ENCODE data around the gene PSMD2.

PSMD2 gene

GRCh38 chr3:184317201-184317600 is 18.2 kb downstream of the PSMD2 start:
- no peak for DNase-seq (ENCODE audit: low read depth)

GRCh38 chr3:184320104-184320445 is 21.0 kb downstream of the PSMD2 start:
- peak; percentile 89 for DNase-seq (ENCODE audit: low read depth)

GRCh38 chr3:184321666-184322065 is 22.6 kb downstream of the PSMD2 start:
- DNase-seq (ENCODE audit: low read depth), result no peak

GRCh38 chr3:184322731-184323487 is 23.9 kb downstream of the PSMD2 start:
- DNase-seq (ENCODE audit: low read depth), result no peak

GRCh38 chr3:184323696-184324095 is 24.7 kb downstream of the PSMD2 start:
- DNase-seq (ENCODE audit: low read depth), result no peak

- DNase-seq (ENCODE audit: low read depth), result no peak
Observed at GRCh38 chr3:184325269-184325668, 26.2 kb downstream of the PSMD2 start.

GRCh38 chr3:184325715-184326369 is 26.8 kb downstream of the PSMD2 start:
- DNase-seq (ENCODE audit: low read depth), result no peak

- DNase-seq (ENCODE audit: low read depth), result no peak
Observed at GRCh38 chr3:184327171-184327570, 28.1 kb downstream of the PSMD2 start.

- DNase-seq (ENCODE audit: low read depth), result no peak
Observed at GRCh38 chr3:184328516-184328915, 29.5 kb downstream of the PSMD2 start.

GRCh38 chr3:184332370-184333090 is 33.5 kb downstream of the PSMD2 start:
- DNase-seq (ENCODE audit: low read depth), result peak; percentile 92

- no peak for DNase-seq (ENCODE audit: low read depth)
Observed at GRCh38 chr3:184333190-184333589, 34.1 kb downstream of the PSMD2 start.

- DNase-seq (ENCODE audit: low read depth), result no peak
Observed at GRCh38 chr3:184333700-184334099, 34.7 kb downstream of the PSMD2 start.

- no peak for DNase-seq (ENCODE audit: low read depth)
Observed at GRCh38 chr3:184334470-184335158, 35.6 kb downstream of the PSMD2 start.

GRCh38 chr3:184335291-184335660 is 36.2 kb downstream of the PSMD2 start:
- DNase-seq (ENCODE audit: low read depth), result no peak

- no peak for DNase-seq (ENCODE audit: low read depth)
Observed at GRCh38 chr3:184335661-184336546, 36.9 kb downstream of the PSMD2 start.

- no peak for DNase-seq (ENCODE audit: low read depth)
Observed at GRCh38 chr3:184336547-184337398, 37.7 kb downstream of the PSMD2 start.

GRCh38 chr3:184337399-184337714 is 38.3 kb downstream of the PSMD2 start, which contains the start of gene FAM131A:
FAM131A (plus strand) TSS chr3:184337600; CDS start chr3:184337631, 31 bp downstream.
- no peak for DNase-seq (ENCODE audit: low read depth)

- DNase-seq (ENCODE audit: low read depth), result no peak
Observed at GRCh38 chr3:184337981-184338380, 38.9 kb downstream of the PSMD2 start.

GRCh38 chr3:184338511-184338945 is 39.5 kb downstream of the PSMD2 start:
- no peak for DNase-seq (ENCODE audit: low read depth)

- no peak for DNase-seq (ENCODE audit: low read depth)
Observed at GRCh38 chr3:184339001-184339400, 40.0 kb downstream of the PSMD2 start.

Data from non-pigmented ciliary epithelial cell (primary cell).